ENCODE measurements around the gene PXDN. TPM values are rescaled to one million over a fixed set of nuclear protein-coding genes. Genes with fewer than 3 reads are reported as not detected.

PXDN gene
- total and polyA plus RNA-seq, 10 of the 15 experiments (the other 5 are each of a cell fraction or from before 2014, with no cell fraction given): 0.12 to 0.69 (median 0.23) TPM; not detected in 5

- BruUV-seq (replicated peaks): no TSS peak
- intact Hi-C loops (cut with micrococcal nuclease; ENCODE audit: unreplicated experiment): no loop called here
- ATAC-seq: no peak
- SMC1A ChIA-PET (ENCODE audit: uncharacterized antibody, unreplicated experiment): no interaction called here
- H3K9me3 ChIP-seq (replicated peaks; ENCODE audit: control insufficient read depth, insufficient read depth, low read length): no peaks in the 10 kb centered on the region; the same call in 1 of the 3 replicates
- no peak for FAIRE-seq
- H3K9ac ChIP-seq (ENCODE audit: control insufficient read depth, insufficient read depth, low read length): no peak overlapping the region
- RAD21 ChIA-PET (ENCODE audit: unreplicated experiment): no interaction called here
- no peaks in the 10 kb centered on the region for H3K79me2 ChIP-seq (ENCODE audit: control insufficient read depth, insufficient read depth, low read length)
- no peak overlapping the region for H3K27ac ChIP-seq (ENCODE audit: control insufficient read depth, insufficient read depth)
- POLR2A ChIA-PET: no interaction called here
- no peak overlapping the region for H3K4me3 ChIP-seq
- no peaks in the 10 kb centered on the region for H3K27me3 ChIP-seq (replicated peaks in 1 of 2; ENCODE audit: control insufficient read depth in 2 of 2, insufficient read depth in 2 of 2, low read length in 1 of 2)
- WGBS (ENCODE audit: insufficient coverage, insufficient replicate concordance, low lambda C conversion rate, missing lambda C conversion rate): 24% methylated on average over 9 of the region's 9 CpGs
- H4K20me1 ChIP-seq (ENCODE audit: control insufficient read depth, insufficient read depth): no peaks in the 10 kb centered on the region
- in situ Hi-C loops (cut with MboI): no loop called here
- CTCF ChIA-PET: no interaction called here
- no peaks in the 10 kb centered on the region for H3K36me3 ChIP-seq (ENCODE audit: control insufficient read depth in 2 of 2, insufficient read depth in 2 of 2, low read length in 1 of 2)
- DNase-seq (ENCODE audit: low read depth, low spot score): no peak
- H2AFZ ChIP-seq (ENCODE audit: control insufficient read depth, low read depth, low read length): no peak overlapping the region
- no peak overlapping the region for H3K4me2 ChIP-seq (ENCODE audit: control insufficient read depth, insufficient read depth)
- no peaks in the 10 kb centered on the region for H3K4me1 ChIP-seq (ENCODE audit: control insufficient read depth, insufficient read depth, low read length)
- no peak for TF ChIP-seq GATAD2B (conservative IDR thresholded peaks at IDR 0.05; ENCODE audit: low read depth)
- TF ChIP-seq CEBPB (IDR thresholded peaks at IDR 0.05; ENCODE audit: borderline replicate concordance in 1 of 2, low read depth in 2 of 2, low read length in 2 of 2): no peak
- no peak for TF ChIP-seq CBX3 (IDR thresholded peaks at IDR 0.05; ENCODE audit: borderline replicate concordance, low read depth)
- no peak for TF ChIP-seq KAT2A (conservative IDR thresholded peaks at IDR 0.05; ENCODE audit: control insufficient read depth, low read depth, low read length)
- no peak for TF ChIP-seq EP300 (IDR thresholded peaks at IDR 0.05; ENCODE audit: borderline replicate concordance in 1 of 2, control insufficient read depth in 1 of 2, low read depth in 2 of 2, low read length in 2 of 2)
- TF ChIP-seq NKRF (conservative IDR thresholded peaks at IDR 0.05): no peak
- TF ChIP-seq MEF2A (IDR thresholded peaks at IDR 0.05; ENCODE audit: insufficient read depth, low read depth, low read length): no peak
- TF ChIP-seq EGR1 (IDR thresholded peaks at IDR 0.05; ENCODE audit: borderline replicate concordance in 1 of 2, low read depth in 2 of 2, low read length in 2 of 2): no peak
- no peak for TF ChIP-seq RELB (IDR thresholded peaks at IDR 0.05; ENCODE audit: low read depth)
- no peak for TF ChIP-seq YY1 (IDR thresholded peaks at IDR 0.05; ENCODE audit: low read depth, low read length)
- no peak for TF ChIP-seq MLLT1 (IDR thresholded peaks at IDR 0.05)
- no peak for TF ChIP-seq CREB1 (IDR thresholded peaks at IDR 0.05; ENCODE audit: low read depth)
- TF ChIP-seq TBL1XR1 (IDR thresholded peaks at IDR 0.05; ENCODE audit: low read depth, low read length): no peak
- no peak for TF ChIP-seq SIX5 (IDR thresholded peaks at IDR 0.05; ENCODE audit: low read depth, low read length, severe bottlenecking)
- TF ChIP-seq RFX5 (IDR thresholded peaks at IDR 0.05; ENCODE audit: low read depth, low read length): no peak
Measured at GRCh38 chr2:1652034-1652790, 92.1 kb downstream of the PXDN start.

Data from GM12878 (cell line).